ENCODE data around the gene CGB1.
"Not testable (repeated sequence)": the region's sequence is repeated elsewhere in the genome, so short reads cannot be mapped to it uniquely, and the experiment has no call there.

GRCh38 chr19:49050376-49051033, 13.8 kb upstream of the CGB1 start:
- TF ChIP-seq CTCF (IDR thresholded peaks at IDR 0.05; ENCODE audit: extremely low read depth in 1 of 2, insufficient read depth in 1 of 2, low read depth in 1 of 2, low read length in 2 of 2); POLR2AphosphoS5 (IDR thresholded peaks at IDR 0.05; ENCODE audit: insufficient read depth, low read depth, low read length); MAX (IDR thresholded peaks at IDR 0.05; ENCODE audit: insufficient read depth, insufficient read length): not testable (repeated sequence)

Data from endothelial cell of umbilical vein (primary cell).